Gastroesophageal sphincter (tissue), 4 donors: ENCODE data around the gene TANGO2. TPM values are rescaled to one million over a fixed set of nuclear protein-coding genes. Genes with fewer than 3 reads are reported as not detected.

Experiments used
- ATAC-seq: fragments of 150-250 bp; one replicate; pipeline ENCODE4 v1.9.1; 2016; ENCODE audit warnings: mild to moderate bottlenecking, moderate library complexity
- H3K27ac ChIP-seq, 4 donors: fragments of 200-600 bp; sonication (generic) in 3 of 4; 1 replicate in 3 of 4; 2 replicates in 1 of 4; pipeline ENCODE4 v1.5.1; 2016 to 2019
- H3K27me3 ChIP-seq: fragments of 200-600 bp; sonication (generic); one replicate; pipeline ENCODE4 v1.5.1; 2019
- H3K36me3 ChIP-seq, 2 donors: fragments of 200-600 bp; sonication (generic); one replicate each; pipeline ENCODE4 v1.5.1; 2019; ENCODE audit warnings: control low read depth in 1 of 2
- H3K4me1 ChIP-seq, 3 donors: fragments of 200-600 bp; sonication (generic); 1 replicate in 2 of 3; 2 replicates in 1 of 3; pipeline ENCODE4 v1.5.1; 2016 to 2019; ENCODE audit warnings: control low read depth in 2 of 3
- H3K4me3 ChIP-seq, 2 donors: fragments of 200-600 bp; sonication (generic); one replicate each; pipeline ENCODE4 v1.5.1; 2019; ENCODE audit warnings: mild to moderate bottlenecking in 1 of 2, moderate library complexity in 1 of 2
- H3K9me3 ChIP-seq, 3 donors: fragments of 200-600 bp; sonication (generic); one replicate each; pipeline ENCODE4 v1.5.1; 2017 to 2019; ENCODE audit warnings: control low read depth in 2 of 3
- EP300 ChIP-seq: sonication (generic); formaldehyde crosslinking; IDR thresholded peaks from one replicate; pipeline ENCODE4 v1.6.1; 2017; ENCODE audit warnings: antibody characterized with exemption, mild to moderate bottlenecking
- POLR2A ChIP-seq, 2 donors: fragments of 450-650 bp; IDR thresholded peaks; one replicate each; pipeline ENCODE4 v1.6.1; 2017; ENCODE audit warnings: antibody characterized with exemption in 2 of 2, mild to moderate bottlenecking in 2 of 2, moderate library complexity in 1 of 2
- POLR2AphosphoS5 ChIP-seq: sonication (generic); formaldehyde crosslinking; IDR thresholded peaks from one replicate; pipeline ENCODE4 v1.6.1; 2017; ENCODE audit warnings: antibody characterized with exemption
- WGBS, 2 donors: methylation state at CpG; one replicate each; pipeline ENCODE4 v1.1.5; 2018; ENCODE audit warnings: low coverage in 1 of 2; 5-methylcytosine and 5-hydroxymethylcytosine counted together
- total RNA-seq, 4 donors: library from RNA; depleted of rRNA; stranded (reverse); fragments of >200 nt; gene quantifications; one replicate each; pipeline ENCODE4 v1.1.0, GENCODE V29; 2016
- TF ChIP-seq, protein P1 (sequence below), 4 experiments: fragments of 200-600 bp in 2 of 4; fragments of 450-650 bp in 2 of 4; sonication (generic) in 1 of 4; IDR thresholded peaks; one replicate each; pipeline ENCODE4 v1.5.1; 2017 to 2019; ENCODE audit warnings: antibody characterized with exemption in 4 of 4, mild to moderate bottlenecking in 2 of 4, moderate library complexity in 2 of 4

The TANGO2 gene
- total RNA-seq, 4 donors from 2014 or later = 20.0 to 65.5 (median 45.8) TPM

DNA sequence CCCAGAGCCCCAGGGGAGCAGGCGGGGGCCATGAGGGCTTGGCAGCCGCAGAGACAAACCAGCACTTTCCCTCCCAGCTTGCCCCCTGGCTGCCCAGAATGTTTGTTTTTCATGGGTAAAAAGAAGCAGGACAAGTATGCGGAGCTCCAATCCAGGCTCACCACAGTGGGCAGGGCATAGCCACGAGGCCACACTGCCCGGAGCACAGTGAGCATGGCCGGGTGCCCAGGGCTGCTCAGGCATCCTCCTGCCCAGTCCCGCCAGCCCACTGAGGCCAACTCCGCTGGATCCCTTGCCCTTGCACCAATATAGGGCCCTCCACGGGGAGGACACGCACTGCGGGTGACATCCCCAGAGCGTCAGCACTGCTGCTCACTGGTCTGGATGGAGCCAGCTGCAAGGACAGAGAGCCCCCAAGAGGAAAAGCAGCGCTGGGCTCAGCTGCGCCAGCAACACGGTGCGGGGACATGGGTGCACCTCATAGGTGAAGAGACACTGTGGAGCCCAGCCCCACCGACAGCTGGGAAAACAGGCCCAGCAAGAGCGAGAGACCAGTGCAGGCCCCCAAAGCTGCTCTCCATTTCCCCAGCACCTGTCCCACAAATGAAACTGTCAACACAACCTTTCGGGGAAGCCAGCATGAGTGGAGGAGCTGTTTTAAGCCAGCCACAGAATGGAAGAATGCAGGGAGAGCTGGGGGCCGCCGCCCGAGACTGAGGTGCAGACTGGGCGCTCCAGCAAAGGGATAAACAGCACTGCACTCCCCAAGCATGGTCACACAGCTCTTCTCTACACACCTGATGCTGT, 29.1 kb upstream of the TANGO2 start:
- Histone ChIP-seq H3K27me3 (no peaks in the 10 kb centered on the region), H3K36me3 (no peaks in the 10 kb centered on the region), H3K4me3 (no peak overlapping the region), H3K9me3 (no peaks in the 10 kb centered on the region), H3K27ac (peak overlapping the region; percentile 8 to 79 (median 72)), H3K4me1 (peaks cover 0 to 76% (median 36%) of the 10 kb centered on the region in 3 donors)
- WGBS, 2 donors = 60 to 86% methylated on average over 1 of the region's 23 CpGs
- ATAC-seq = no peak
- TF ChIP-seq, protein P1, sequence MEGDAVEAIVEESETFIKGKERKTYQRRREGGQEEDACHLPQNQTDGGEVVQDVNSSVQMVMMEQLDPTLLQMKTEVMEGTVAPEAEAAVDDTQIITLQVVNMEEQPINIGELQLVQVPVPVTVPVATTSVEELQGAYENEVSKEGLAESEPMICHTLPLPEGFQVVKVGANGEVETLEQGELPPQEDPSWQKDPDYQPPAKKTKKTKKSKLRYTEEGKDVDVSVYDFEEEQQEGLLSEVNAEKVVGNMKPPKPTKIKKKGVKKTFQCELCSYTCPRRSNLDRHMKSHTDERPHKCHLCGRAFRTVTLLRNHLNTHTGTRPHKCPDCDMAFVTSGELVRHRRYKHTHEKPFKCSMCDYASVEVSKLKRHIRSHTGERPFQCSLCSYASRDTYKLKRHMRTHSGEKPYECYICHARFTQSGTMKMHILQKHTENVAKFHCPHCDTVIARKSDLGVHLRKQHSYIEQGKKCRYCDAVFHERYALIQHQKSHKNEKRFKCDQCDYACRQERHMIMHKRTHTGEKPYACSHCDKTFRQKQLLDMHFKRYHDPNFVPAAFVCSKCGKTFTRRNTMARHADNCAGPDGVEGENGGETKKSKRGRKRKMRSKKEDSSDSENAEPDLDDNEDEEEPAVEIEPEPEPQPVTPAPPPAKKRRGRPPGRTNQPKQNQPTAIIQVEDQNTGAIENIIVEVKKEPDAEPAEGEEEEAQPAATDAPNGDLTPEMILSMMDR (IDR thresholded peaks at IDR 0.05) = no peak

DNA sequence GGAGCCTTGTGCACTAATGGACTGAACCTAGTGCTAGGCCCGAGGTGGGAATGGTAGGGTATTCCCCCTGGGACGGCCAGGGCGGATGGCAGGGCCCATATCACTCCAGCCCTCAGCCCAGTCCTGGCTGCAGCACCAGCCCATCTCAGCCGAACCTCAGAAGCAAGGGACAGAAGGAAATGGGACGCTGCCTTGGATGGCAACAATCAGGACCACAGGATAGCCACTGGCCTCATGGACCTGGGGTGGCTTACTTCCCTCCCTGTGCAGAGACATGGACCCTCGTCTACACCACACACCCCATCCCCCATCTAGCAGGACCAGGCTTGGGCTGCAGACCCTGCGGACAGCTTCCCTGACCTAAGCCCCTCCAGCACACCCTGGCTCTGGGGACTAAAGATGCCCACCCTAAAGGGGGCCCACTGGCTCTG, 28.4 kb upstream of the TANGO2 start:
- Histone ChIP-seq H3K4me3 (no peak overlapping the region), H3K4me1 (peaks cover 0 to 79% (median 36%) of the 10 kb centered on the region in 3 donors)
- ATAC-seq = no peak

DNA sequence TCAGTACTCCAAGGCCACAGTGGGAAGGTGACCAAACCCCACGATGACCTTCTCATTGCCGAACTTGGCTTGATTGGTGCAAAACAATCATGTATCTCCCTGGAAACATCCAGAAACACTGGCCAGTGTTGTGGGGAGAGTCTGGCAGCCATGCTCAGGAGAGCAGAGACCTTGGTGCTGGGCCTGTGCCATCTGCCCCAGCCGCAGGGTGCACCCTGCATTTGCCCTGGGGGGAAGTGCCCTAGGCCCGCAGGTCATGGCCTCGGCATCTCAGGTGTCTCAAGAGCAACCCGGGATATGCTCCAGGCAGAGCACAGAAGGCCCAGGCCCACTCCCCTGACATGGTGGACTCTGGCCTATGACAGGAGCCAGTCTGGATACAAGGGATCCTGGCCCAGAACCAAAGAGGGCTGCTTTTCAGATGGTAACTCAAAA, 28.0 kb upstream of the TANGO2 start:
- Histone ChIP-seq H3K4me3 (no peak overlapping the region), H3K27ac (peak overlapping the region in 3 of 4 donors; percentile 71 to 79 (median 74)), H3K4me1 (peaks cover 0 to 79% (median 36%) of the 10 kb centered on the region in 3 donors), H3K36me3 (no peaks in the 10 kb centered on the region), H3K27me3 (no peaks in the 10 kb centered on the region), H3K9me3 (no peaks in the 10 kb centered on the region)
- TF ChIP-seq POLR2A (IDR thresholded peaks at IDR 0.05) (no peak), POLR2AphosphoS5 (no peak), EP300 (no peak)
- TF ChIP-seq, protein P1 (IDR thresholded peaks at IDR 0.05) = no peak
- 40% methylated on average over 2 of the region's 6 CpGs; no CpG with 5 or more reads in 1 of the 2 donors for WGBS, 2 donors
- ATAC-seq = no peak

More for the DNA sequence above, 28.4 kb upstream of the TANGO2 start:
- Histone ChIP-seq H3K27ac (peak overlapping the region in 3 of 4 donors; percentile 71 to 79 (median 74)), H3K9me3 (no peaks in the 10 kb centered on the region), H3K27me3 (no peaks in the 10 kb centered on the region), H3K36me3 (no peaks in the 10 kb centered on the region)
- WGBS, 2 donors = no CpG with 5 or more reads among the region's 7 CpGs
- TF ChIP-seq EP300 = no peak
- TF ChIP-seq POLR2A (IDR thresholded peaks at IDR 0.05) = no peak
- TF ChIP-seq POLR2AphosphoS5 = no peak
- TF ChIP-seq, protein P1 (IDR thresholded peaks at IDR 0.05) = no peak

DNA sequence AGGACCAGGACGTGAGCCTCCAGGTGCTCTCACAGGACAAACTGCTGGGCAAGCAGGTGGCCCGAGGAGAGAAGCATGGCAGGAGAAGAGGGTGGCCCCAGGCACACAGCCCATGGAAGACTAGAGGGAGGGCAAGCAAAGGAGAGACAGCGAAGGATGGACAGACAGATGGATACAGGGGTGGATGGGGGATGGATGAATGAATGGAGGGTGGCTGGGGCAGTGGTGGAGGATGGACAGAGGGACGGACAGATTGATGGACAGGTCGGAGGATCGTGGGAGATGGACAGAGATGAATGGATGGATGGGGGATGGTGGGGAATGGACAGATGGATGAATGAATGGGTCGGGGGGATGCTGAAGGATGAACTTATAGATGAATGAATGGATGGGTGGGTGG, 27.0 kb upstream of the TANGO2 start:
- Histone ChIP-seq H3K9me3 (no peaks in the 10 kb centered on the region), H3K36me3 (no peaks in the 10 kb centered on the region), H3K27me3 (no peaks in the 10 kb centered on the region), H3K4me1 (peaks cover 0 to 80% (median 43%) of the 10 kb centered on the region in 3 donors), H3K27ac (peak overlapping the region in 3 of 4 donors; percentile 71 to 79 (median 74)), H3K4me3 (no peak overlapping the region)
- ATAC-seq = no peak
- no peak for TF ChIP-seq POLR2AphosphoS5
- WGBS, 2 donors = 89 to 95% methylated on average over 4 to 6 of the region's 7 CpGs

DNA sequence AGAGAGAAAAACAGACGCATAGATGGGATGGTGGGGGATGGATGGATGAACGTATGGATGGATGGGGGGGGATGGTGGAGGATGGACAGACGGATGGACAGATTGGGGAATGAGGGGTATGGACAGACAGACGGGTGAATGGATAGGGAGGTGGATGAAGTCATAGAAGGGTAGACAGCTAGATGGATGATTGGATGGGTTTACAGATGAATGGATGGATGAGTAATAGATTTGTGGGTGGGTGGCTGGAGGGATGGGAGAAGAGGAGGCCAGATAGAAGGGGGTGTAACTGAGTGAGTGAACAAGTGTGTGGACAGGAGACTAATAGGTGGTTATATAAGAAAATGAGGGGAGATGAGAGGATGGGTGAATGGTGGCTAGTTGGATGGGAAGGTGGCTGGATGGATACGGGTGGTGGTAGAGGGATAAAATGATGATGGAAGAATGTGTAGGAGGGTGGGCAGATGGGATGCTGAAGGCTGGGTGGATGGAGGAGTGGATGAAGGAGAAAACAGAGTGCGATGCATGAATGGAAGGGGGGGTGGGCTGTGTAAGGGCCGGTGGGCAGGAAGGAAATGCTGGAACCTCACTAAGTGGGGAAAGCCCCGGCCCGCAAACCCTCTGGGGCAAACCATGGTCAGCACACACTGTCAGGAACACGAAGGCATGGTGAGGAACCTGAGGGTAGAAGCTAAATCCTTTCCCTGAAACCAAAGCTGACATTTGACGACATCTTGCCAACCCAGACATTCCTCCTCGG, 25.9 kb upstream of the TANGO2 start:
- no peak for ATAC-seq
- Histone ChIP-seq H3K27ac (peak overlapping the region; percentile 16 to 89 (median 81)), H3K9me3 (no peaks in the 10 kb centered on the region), H3K4me1 (peaks cover 0 to 91% (median 51%) of the 10 kb centered on the region in 3 donors), H3K36me3 (no peaks in the 10 kb centered on the region), H3K4me3 (no peak overlapping the region), H3K27me3 (no peaks in the 10 kb centered on the region)
- 71 to 77% methylated on average over 7 to 12 of the region's 12 CpGs for whole genome bisulfite sequencing, 2 donors
- TF ChIP-seq, protein P1 (IDR thresholded peaks at IDR 0.05) = no peak
- no peak for TF ChIP-seq POLR2A (IDR thresholded peaks at IDR 0.05)
- no peak for TF ChIP-seq POLR2AphosphoS5
- TF ChIP-seq EP300 = no peak
